ENCODE results near the gene ELSPBP1.
"Not testable (repeated sequence)": the region's sequence is repeated elsewhere in the genome, so short reads cannot be mapped to it uniquely, and the experiment has no call there.

Gene ELSPBP1

DNA sequence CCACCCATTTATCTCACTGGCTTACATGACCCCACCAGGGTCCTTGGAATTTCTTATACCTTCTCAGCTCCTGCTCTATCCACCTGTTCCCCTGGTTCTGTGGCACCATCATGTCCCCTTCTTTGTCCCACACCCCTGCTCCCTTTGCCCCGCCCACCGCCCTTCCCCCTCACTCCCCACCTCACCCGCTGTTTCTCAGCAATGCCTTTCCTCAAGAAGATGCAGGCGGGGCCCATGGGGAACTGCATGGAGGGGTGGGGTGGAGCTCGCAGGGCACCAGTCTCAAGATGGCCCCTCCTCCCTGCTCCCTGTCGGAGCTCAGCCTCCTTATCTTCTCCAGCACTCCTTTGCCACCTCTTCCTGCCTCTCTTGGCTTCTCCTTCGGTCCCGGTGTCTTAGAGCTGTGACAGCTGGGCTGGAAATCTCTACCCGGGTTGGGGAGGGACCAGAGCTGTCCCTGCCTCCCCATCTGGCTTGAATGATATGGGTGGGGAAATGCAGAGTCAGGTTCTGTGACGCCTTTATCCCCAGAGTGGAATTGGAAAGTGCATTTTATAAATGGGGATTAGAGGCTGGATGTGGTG lies 49.3 kb downstream of the ELSPBP1 start, which contains the start of gene CABP5:
Gene CABP5, minus strand, starts transcription at position 405 of the 584 bp plus-strand sequence. Its CDS starts 157 bp downstream, at position 248.
- DNase-seq: no peak

DNA sequence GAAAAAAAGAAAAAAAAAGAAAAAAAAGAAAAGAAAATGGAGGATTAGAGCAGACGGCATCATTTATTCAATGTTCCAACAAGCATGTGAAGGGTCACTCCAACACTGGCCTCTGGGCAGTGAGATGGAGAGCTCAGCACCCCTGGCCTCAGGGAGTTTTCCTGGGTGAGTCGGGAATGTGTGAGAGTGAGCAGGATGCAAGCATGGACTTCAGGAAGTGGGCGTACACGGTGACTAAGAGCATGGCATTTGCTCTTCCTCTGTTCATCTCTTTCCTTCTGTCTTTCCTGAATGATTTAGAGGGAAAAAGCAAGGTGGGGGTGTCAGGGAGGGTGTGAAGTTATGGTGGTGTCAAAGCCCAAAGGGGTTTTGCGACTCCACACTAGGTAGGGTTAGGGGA lies 50.1 kb downstream of the ELSPBP1 start:
- DNase-seq: no peak

DNA sequence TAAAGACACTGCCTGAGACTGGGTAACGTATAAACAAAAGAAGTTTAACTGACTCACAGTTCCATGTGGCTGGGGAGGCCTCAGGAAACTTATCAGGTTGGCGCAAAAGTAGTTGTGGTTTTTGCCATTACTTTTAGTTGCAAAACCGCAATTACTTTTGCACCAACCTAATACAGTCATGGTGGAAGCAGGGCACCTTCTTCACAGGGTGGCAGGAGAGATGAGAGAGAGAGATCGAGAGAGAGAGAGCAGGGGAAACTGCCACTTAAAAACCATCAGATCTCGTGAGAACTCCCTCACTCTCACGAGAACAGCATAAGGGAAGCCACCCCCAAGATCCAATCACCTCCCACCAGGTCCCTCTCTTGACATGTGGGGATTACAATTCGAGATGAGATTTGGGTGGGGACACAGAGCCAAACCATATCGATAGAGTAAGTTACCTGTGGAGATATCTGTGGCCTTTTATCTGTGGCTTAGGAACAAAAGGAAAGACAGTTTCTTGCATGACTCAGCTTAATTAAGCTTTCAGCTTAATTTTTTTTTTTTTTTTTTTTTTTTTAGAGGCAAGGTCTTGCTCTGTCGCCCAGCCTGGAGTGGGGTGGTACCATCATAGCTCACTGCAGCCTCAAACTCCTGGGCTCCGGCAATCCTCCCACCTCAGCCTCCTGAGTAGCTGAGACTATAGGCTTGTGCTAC lies 57.1 kb downstream of the ELSPBP1 start:
- DNase-seq: no peak

DNA sequence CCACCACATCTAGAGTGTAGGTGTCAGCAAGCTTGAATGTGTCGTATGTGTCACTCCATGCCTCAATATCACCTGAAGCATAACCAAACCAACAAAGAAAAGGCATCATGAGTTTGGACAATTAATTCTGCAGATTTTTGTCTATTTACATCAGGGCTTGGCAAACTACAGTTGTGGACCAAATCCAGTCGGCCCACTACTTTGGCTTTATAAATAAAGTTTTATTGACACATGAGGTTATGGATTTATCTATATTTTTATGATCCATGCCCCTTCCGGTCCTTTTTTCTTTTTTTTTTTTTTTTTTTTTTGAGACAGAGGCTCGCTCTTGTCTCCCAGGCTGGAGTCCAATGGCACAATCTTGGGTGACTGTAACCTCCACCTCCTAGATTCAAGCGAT lies 58.6 kb downstream of the ELSPBP1 start:
- DNase-seq: no peak

DNA sequence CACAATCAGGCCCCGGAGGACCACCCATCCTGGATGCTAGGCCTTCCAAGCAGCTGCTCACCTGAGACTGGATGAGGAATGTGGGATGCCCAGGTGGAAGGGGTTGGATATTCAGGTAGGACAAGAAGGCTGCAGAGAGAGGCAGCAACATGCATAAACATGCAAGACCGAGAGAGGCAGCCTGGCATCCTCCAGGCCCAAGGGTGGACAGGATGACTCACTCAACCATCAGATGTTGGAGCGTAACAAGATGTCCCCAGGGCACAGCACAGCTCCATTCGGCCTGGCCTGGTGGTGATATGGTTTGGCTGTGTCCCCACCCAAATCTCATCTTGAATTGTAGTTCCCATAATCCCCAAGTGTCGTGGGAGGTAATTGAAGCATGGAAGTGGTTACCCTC lies 59.4 kb downstream of the ELSPBP1 start:
- DNase-seq: no peak

DNA sequence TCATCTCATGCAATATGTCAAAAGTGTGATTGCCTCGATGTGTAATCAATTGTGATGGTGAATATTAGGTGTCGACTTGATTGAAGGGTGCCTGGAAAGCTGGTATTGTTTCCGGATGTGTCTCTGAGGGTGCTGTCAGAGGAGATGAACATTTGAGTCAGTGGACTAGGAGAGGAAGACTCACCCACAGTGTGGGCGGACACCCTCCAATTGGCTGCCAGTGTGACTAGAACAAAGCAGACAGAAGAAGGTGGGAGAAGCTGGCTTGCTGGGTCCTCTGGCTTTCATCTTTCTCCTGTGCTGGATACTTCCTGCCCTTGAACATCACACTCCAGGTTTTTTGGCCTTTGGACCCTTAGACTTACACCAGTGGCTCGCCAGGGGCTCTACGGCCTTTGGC lies 64.9 kb downstream of the ELSPBP1 start:
- no peak for DNase-seq

DNA sequence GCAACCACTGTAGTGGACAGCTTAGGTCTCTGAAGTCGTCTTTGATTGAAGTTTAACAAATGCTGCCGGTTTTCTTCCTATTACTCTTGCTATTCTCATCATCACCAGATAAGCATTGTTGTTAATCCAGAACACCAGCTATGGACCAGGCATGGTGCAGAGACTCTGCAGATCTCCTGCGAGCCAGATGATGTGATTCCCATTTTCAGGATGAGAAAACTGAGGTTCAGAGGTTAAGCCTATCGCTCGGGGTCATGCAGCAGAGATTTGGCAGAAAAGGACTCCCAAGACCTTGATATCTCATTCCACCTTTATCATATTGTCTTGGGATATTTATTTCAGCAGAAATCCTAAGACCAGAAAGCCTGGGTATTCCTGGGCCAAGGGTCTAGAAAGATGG lies 65.9 kb downstream of the ELSPBP1 start:
- no peak for DNase-seq

DNA sequence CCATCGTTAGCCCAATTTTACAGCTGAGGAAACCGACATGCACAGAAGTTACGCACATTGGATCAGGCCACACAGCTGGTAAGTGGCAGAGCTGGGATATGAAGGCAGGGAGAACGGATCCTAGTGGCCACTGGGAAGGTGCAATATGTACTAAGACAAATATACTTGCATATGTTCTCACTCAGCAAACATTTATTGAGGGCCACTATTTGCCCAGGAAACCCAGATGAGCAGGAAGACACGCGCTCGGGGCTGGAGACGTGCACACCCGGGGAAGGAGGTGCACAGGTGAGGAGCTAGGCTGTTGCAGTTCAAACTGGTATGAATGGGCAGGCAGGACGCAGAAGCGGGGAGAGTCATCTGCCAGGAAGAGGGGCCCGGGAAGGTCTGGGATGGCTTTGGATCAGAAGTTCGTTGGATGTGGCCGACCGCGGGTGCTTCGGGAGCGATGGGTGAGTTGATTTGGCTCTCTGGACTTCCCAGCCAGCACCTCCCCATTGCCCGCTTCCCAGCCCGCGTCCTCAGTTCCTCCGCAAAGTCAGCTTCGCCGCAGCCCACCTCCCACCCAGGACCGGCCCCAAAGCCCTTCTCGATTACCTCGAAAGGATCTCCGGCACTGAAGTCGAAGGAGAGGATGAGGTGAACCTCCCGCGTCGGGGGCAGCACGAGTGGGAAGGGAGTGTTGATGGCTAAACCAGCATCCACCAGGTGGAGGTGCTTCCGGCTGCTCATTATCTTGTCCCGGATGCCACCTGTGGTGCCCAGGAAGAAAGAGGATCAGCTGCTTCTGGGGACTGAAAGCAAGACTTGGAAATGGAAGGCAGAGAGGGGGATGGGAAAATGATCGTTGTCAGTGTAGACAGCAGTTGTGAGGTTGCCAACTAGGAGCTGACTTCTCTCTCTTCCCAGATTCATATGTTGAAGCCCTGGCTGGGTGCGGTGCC lies 67.2 kb downstream of the ELSPBP1 start:
- DNase-seq: no peak

DNA sequence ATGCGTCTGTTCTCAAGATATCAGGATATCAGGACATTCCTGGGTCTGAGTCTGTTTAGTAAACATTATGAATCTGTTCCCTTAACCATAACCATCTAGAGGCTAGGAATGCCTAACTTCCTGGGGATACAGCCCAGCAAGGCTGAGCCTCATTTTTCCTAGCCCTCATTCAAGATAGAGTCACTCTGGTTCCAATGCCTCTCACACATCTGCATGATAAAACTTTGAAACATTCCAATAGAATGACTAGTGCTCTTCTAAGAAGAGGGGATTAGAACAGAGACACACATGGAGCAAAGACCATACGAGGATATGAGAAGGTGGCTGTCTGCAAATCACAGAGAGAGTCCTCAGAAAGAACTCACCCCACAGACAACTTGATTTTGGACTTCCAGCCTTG lies 70.1 kb downstream of the ELSPBP1 start:
- no peak for DNase-seq

DNA sequence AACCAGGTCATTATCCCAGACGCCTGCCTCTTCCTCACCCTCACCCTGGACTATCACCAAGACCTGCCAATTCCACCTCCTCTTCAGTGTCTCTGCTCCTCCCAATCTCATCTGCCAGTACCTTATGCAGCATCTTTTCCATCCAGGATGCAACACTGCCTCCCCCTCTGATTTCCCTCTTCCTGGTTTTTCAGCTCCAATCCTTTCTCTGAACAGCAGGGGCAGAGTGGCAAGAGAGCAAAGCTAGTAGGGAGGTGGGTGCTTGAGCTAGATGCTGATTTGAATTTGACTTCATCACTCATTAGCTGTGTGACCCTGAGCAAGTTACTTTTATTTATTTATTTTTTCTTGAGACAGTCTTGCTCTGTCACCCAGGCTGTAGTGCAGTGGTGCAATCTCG lies 75.0 kb downstream of the ELSPBP1 start:
- DNase-seq: no peak

DNA sequence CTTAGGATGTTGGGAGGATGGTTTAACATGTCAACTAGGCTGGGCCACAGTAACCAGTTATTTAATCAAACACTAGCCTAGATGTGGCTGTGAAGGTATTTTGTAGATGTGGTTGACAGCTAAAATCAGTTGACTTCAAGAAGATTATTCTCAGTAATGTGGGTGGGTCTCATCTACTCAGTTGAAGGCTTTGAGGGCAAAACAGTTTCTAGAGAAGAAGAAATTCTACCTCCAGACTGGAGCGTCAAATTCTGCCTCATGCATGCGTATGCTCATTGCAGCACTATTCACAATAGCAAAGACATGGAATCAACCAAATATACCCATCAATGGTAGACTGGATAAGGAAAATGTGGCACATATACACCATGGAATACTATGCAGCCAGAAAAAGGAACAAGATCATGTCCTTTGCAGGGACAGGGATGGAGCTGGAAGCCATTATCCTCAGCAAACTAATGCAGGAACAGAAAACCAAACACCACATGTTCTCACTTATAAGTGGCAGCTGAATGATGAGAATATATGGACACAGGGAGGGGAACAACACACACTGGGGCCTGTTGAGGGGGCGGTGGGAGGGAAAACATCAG lies 75.8 kb downstream of the ELSPBP1 start:
- DNase-seq: not testable (repeated sequence)

All from NCI-H1436 (cell line).